ENCODE measurements around the gene HIVEP3.

The HIVEP3 gene

GRCh38 chr1:41623736-41624135 is 295.0 kb downstream of the HIVEP3 start:
- no peak overlapping the region for H3K4me3 ChIP-seq (ENCODE audit: low read length)
- H3K9me3 ChIP-seq (ENCODE audit: insufficient read depth, low read depth, low read length), result no peaks in the 10 kb centered on the region
- H3K36me3 ChIP-seq (ENCODE audit: insufficient read depth, low read depth, low read length), result no peaks in the 10 kb centered on the region
- no peak overlapping the region for H3K27ac ChIP-seq (ENCODE audit: low read length)
- H3K4me1 ChIP-seq (ENCODE audit: insufficient read depth, low read length), result peaks cover 10% of the 10 kb centered on the region
- no peaks in the 10 kb centered on the region for H3K27me3 ChIP-seq (ENCODE audit: insufficient read depth, low read length)
- H3K9ac ChIP-seq (ENCODE audit: low read depth, low read length), result no peak overlapping the region

DNA sequence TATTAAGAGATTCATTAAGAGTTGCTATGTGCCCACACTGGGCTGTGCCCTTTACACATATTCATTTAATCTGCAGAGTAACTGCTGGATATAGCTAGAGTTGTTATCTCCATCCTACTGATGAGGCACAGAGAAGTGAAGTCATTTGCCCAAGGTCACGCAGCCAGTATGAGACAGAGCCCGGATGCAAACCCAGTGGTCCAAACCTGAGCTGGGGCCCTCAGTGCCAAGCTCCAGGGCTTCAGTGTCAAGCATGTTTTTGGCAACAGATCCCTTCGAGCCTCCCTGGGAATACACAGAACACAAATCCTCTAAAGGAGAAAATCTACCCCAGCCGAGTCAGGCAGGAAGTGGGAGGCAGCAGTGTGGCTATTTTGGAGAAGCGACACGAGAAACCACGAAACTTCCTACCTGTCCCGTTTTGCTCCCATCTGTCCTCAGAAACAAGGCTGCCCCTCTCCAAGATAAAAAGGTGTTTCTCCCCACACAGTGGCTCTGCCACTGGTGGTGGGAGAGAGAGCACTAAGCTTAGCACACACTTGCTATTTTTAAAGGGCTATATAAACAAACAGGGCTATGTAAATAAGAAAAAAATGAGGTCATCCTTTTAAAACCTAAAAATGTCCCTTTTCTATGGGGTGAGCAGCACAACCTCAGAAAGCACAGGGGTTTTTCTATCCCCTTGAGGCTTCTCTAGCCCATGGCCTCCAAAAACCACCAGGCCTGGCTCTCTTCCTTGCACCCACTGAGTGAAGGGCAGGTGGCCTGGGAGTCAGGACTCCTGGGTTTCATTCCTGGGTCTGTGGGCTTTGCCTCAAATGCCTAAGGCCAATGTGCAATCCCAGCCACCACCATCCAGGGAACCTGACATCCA is 295.6 kb downstream of the HIVEP3 start:
- H3K27me3 ChIP-seq (ENCODE audit: insufficient read depth, low read length), result no peaks in the 10 kb centered on the region
- H3K36me3 ChIP-seq (ENCODE audit: insufficient read depth, low read depth, low read length), result no peaks in the 10 kb centered on the region
- no peaks in the 10 kb centered on the region for H3K9me3 ChIP-seq (ENCODE audit: insufficient read depth, low read depth, low read length)
- H3K4me3 ChIP-seq (ENCODE audit: low read length), result no peak overlapping the region
- no peak overlapping the region for H3K9ac ChIP-seq (ENCODE audit: low read depth, low read length)
- peaks cover 10% of the 10 kb centered on the region for H3K4me1 ChIP-seq (ENCODE audit: insufficient read depth, low read length)
- H3K27ac ChIP-seq (ENCODE audit: low read length), result no peak overlapping the region

- Histone ChIP-seq H3K4me1 (ENCODE audit: insufficient read depth, low read length) (peaks cover 10% of the 10 kb centered on the region), H3K4me3 (ENCODE audit: low read length) (no peak overlapping the region), H3K27me3 (ENCODE audit: insufficient read depth, low read length) (no peaks in the 10 kb centered on the region), H3K27ac (ENCODE audit: low read length) (no peak overlapping the region), H3K9ac (ENCODE audit: low read depth, low read length) (no peak overlapping the region), H3K36me3 (ENCODE audit: insufficient read depth, low read depth, low read length) (no peaks in the 10 kb centered on the region), H3K9me3 (ENCODE audit: insufficient read depth, low read depth, low read length) (no peaks in the 10 kb centered on the region)
Measured at GRCh38 chr1:41622402-41622801, 296.3 kb downstream of the HIVEP3 start.

DNA sequence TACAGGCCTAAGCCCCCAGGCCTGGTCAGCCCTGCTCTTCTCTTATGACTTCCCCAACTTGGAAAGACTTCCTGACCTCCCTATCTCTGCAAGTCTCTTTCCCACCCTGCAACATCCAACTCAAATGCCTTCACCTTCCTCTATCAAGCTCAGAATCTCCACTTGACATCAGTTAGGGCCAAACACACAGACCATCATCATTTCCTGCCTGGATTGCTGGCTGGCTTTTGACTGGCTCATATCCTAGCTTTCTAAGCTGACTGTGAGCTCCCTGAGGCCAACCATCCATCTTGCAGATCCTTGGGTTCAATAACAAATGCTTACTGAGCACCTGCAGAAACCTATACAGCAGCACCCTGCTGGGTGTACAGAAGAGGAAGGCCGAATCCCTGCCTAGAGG is 296.9 kb downstream of the HIVEP3 start:
- H3K9me3 ChIP-seq (ENCODE audit: insufficient read depth, low read depth, low read length), result no peaks in the 10 kb centered on the region
- H3K27ac ChIP-seq (ENCODE audit: low read length), result no peak overlapping the region
- peaks cover 10% of the 10 kb centered on the region for H3K4me1 ChIP-seq (ENCODE audit: insufficient read depth, low read length)
- H3K4me3 ChIP-seq (ENCODE audit: low read length), result no peak overlapping the region
- H3K36me3 ChIP-seq (ENCODE audit: insufficient read depth, low read depth, low read length), result no peaks in the 10 kb centered on the region
- H3K9ac ChIP-seq (ENCODE audit: low read depth, low read length), result no peak overlapping the region
- no peaks in the 10 kb centered on the region for H3K27me3 ChIP-seq (ENCODE audit: insufficient read depth, low read length)

- Histone ChIP-seq H3K9ac (ENCODE audit: low read depth, low read length) (no peak overlapping the region), H3K27ac (ENCODE audit: low read length) (no peak overlapping the region), H3K9me3 (ENCODE audit: insufficient read depth, low read depth, low read length) (no peaks in the 10 kb centered on the region), H3K27me3 (ENCODE audit: insufficient read depth, low read length) (no peaks in the 10 kb centered on the region), H3K4me1 (ENCODE audit: insufficient read depth, low read length) (peaks cover 10% of the 10 kb centered on the region), H3K36me3 (ENCODE audit: insufficient read depth, low read depth, low read length) (no peaks in the 10 kb centered on the region), H3K4me3 (ENCODE audit: low read length) (no peak overlapping the region)
Measured at GRCh38 chr1:41621256-41621655, 297.5 kb downstream of the HIVEP3 start.

GRCh38 chr1:41620365-41621169 is 298.2 kb downstream of the HIVEP3 start:
- H3K9ac ChIP-seq (ENCODE audit: low read depth, low read length), result no peak overlapping the region
- peaks cover 10% of the 10 kb centered on the region for H3K4me1 ChIP-seq (ENCODE audit: insufficient read depth, low read length)
- no peaks in the 10 kb centered on the region for H3K36me3 ChIP-seq (ENCODE audit: insufficient read depth, low read depth, low read length)
- no peaks in the 10 kb centered on the region for H3K9me3 ChIP-seq (ENCODE audit: insufficient read depth, low read depth, low read length)
- no peak overlapping the region for H3K27ac ChIP-seq (ENCODE audit: low read length)
- H3K4me3 ChIP-seq (ENCODE audit: low read length), result no peak overlapping the region
- no peaks in the 10 kb centered on the region for H3K27me3 ChIP-seq (ENCODE audit: insufficient read depth, low read length)

DNA sequence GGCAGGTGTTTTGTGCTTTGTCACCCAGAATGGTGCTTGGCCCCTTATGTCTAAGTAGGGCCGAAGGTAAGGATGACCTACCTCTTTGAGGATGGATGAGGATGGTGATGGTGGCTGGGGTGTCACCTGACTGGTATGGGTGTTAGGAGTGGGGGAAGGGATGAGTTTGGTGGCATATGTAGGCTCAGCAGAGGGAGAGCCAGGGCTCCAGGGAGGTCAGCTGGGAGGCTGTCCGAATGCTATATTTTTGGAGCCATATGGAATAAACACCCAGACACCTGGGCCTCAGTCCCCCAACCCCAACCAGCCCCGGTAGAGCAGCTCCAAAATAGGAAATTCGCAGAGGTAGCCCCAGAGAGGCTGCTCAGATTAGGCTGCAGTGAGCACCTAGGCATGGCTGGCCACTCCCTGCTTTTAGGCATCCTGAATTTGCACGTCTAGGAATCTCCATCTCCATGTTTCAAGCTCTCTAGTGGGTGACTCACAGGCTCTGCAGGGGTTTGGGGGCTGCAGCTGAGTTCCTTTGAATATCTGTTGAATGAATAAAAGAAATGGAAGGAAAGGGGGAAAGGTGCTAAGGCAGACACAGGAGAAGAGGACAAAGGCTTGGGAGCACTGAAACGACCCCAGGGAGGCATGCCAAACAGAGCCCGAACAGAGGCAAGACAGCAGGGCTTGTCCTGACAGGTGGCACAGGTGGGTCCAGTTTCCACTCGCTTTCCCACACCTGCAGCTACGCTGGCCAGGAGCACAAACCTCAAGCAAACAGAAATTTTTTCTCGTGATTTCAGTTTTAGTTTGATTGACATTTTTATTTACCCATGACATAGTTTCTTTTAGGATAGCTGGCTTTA is 299.0 kb downstream of the HIVEP3 start:
- Histone ChIP-seq H3K4me3 (ENCODE audit: low read length) (no peak overlapping the region), H3K9me3 (ENCODE audit: insufficient read depth, low read depth, low read length) (no peaks in the 10 kb centered on the region), H3K9ac (ENCODE audit: low read depth, low read length) (no peak overlapping the region), H3K27me3 (ENCODE audit: insufficient read depth, low read length) (no peaks in the 10 kb centered on the region), H3K4me1 (ENCODE audit: insufficient read depth, low read length) (peaks cover 10% of the 10 kb centered on the region), H3K36me3 (ENCODE audit: insufficient read depth, low read depth, low read length) (no peaks in the 10 kb centered on the region), H3K27ac (ENCODE audit: low read length) (no peak overlapping the region)

GRCh38 chr1:41618871-41619270 is 299.9 kb downstream of the HIVEP3 start:
- H3K27me3 ChIP-seq (ENCODE audit: insufficient read depth, low read length), result no peaks in the 10 kb centered on the region
- no peak overlapping the region for H3K9ac ChIP-seq (ENCODE audit: low read depth, low read length)

GRCh38 chr1:41618066-41618825 is 300.5 kb downstream of the HIVEP3 start:
- peaks cover 10% of the 10 kb centered on the region for H3K4me1 ChIP-seq (ENCODE audit: insufficient read depth, low read length)
- H3K4me3 ChIP-seq (ENCODE audit: low read length), result no peak overlapping the region
- no peaks in the 10 kb centered on the region for H3K27me3 ChIP-seq (ENCODE audit: insufficient read depth, low read length)
- H3K27ac ChIP-seq (ENCODE audit: low read length), result no peak overlapping the region
- no peaks in the 10 kb centered on the region for H3K36me3 ChIP-seq (ENCODE audit: insufficient read depth, low read depth, low read length)
- no peaks in the 10 kb centered on the region for H3K9me3 ChIP-seq (ENCODE audit: insufficient read depth, low read depth, low read length)
- no peak overlapping the region for H3K9ac ChIP-seq (ENCODE audit: low read depth, low read length)

More at GRCh38 chr1:41618871-41619270, 299.9 kb downstream of the HIVEP3 start:
- H3K4me1 ChIP-seq (ENCODE audit: insufficient read depth, low read length), result peaks cover 10% of the 10 kb centered on the region
- no peaks in the 10 kb centered on the region for H3K36me3 ChIP-seq (ENCODE audit: insufficient read depth, low read depth, low read length)
- H3K9me3 ChIP-seq (ENCODE audit: insufficient read depth, low read depth, low read length), result no peaks in the 10 kb centered on the region
- no peak overlapping the region for H3K27ac ChIP-seq (ENCODE audit: low read length)
- H3K4me3 ChIP-seq (ENCODE audit: low read length), result no peak overlapping the region

- Histone ChIP-seq H3K27ac (ENCODE audit: low read length) (no peak overlapping the region), H3K4me1 (ENCODE audit: insufficient read depth, low read length) (peaks cover 7% of the 10 kb centered on the region), H3K9ac (ENCODE audit: low read depth, low read length) (no peak overlapping the region), H3K9me3 (ENCODE audit: insufficient read depth, low read depth, low read length) (no peaks in the 10 kb centered on the region), H3K36me3 (ENCODE audit: insufficient read depth, low read depth, low read length) (no peaks in the 10 kb centered on the region), H3K27me3 (ENCODE audit: insufficient read depth, low read length) (no peaks in the 10 kb centered on the region), H3K4me3 (ENCODE audit: low read length) (no peak overlapping the region)
Measured at GRCh38 chr1:41617336-41617735, 301.4 kb downstream of the HIVEP3 start.

- H3K9ac ChIP-seq (ENCODE audit: low read depth, low read length), result no peak overlapping the region
- H3K9me3 ChIP-seq (ENCODE audit: insufficient read depth, low read depth, low read length), result no peaks in the 10 kb centered on the region
- H3K36me3 ChIP-seq (ENCODE audit: insufficient read depth, low read depth, low read length), result no peaks in the 10 kb centered on the region
- H3K4me1 ChIP-seq (ENCODE audit: insufficient read depth, low read length), result peaks cover 7% of the 10 kb centered on the region
- no peak overlapping the region for H3K27ac ChIP-seq (ENCODE audit: low read length)
- no peaks in the 10 kb centered on the region for H3K27me3 ChIP-seq (ENCODE audit: insufficient read depth, low read length)
- no peak overlapping the region for H3K4me3 ChIP-seq (ENCODE audit: low read length)
Measured at GRCh38 chr1:41616563-41616962, 302.2 kb downstream of the HIVEP3 start.

Data from iPS-20b (cell line).